ENCODE data around the gene DXO. TPM values are rescaled to one million over a fixed set of nuclear protein-coding genes. Genes with fewer than 3 reads are reported as not detected.

Gene DXO
- total and polyA plus RNA-seq, 2 of the 13 experiments (the other 11 are each of a cell fraction or from before 2014, with no cell fraction given), result 18.6 to 26.2 TPM

GRCh38 chr6:31922942-31923341 lies 49.0 kb downstream of the DXO start (continued):
- TF ChIP-seq ETV5 (CRISPR knock-in tag; IDR thresholded peaks at IDR 0.05; ENCODE audit: borderline replicate concordance) (no peak), ZNF136 (CRISPR knock-in tag; IDR thresholded peaks at IDR 0.05; ENCODE audit: low read depth) (no peak), AGO1 (IDR thresholded peaks at IDR 0.05; ENCODE audit: low read depth, low read length, poor library complexity, severe bottlenecking) (no peak), SP5 (CRISPR knock-in tag; IDR thresholded peaks at IDR 0.05; ENCODE audit: borderline replicate concordance, low read depth) (no peak), ZNF570 (CRISPR knock-in tag; IDR thresholded peaks at IDR 0.05; ENCODE audit: borderline replicate concordance) (no peak), EZH2 (conservative IDR thresholded peaks at IDR 0.05; ENCODE audit: low read depth, low read length) (no peak), ISL2 (CRISPR knock-in tag; IDR thresholded peaks at IDR 0.05) (no peak), KIAA2018 (CRISPR knock-in tag; IDR thresholded peaks at IDR 0.05; ENCODE audit: borderline replicate concordance) (no peak), SPEN (CRISPR knock-in tag; IDR thresholded peaks at IDR 0.05; ENCODE audit: low read depth) (0 out of 2 replicates have a peak, but pooled peaks have one; percentile 40), ZNF264 (CRISPR knock-in tag; IDR thresholded peaks at IDR 0.05) (no peak), ZNF691 (CRISPR knock-in tag; IDR thresholded peaks at IDR 0.05; ENCODE audit: borderline replicate concordance, low read depth) (no peak), THYN1 (CRISPR knock-in tag; IDR thresholded peaks at IDR 0.05; ENCODE audit: borderline replicate concordance, low read depth) (no peak), PBX3 (CRISPR knock-in tag; IDR thresholded peaks at IDR 0.05; ENCODE audit: borderline replicate concordance) (no peak), TARDBP (CRISPR knock-in tag; IDR thresholded peaks at IDR 0.05) (no peak), ZNF674 (CRISPR knock-in tag; IDR thresholded peaks at IDR 0.05; ENCODE audit: low read depth) (no peak), FOXJ3 (CRISPR knock-in tag; IDR thresholded peaks at IDR 0.05; ENCODE audit: borderline replicate concordance) (no peak), ZNF503 (CRISPR knock-in tag; IDR thresholded peaks at IDR 0.05) (no peak), STAG1 (CRISPR knock-in tag; IDR thresholded peaks at IDR 0.05) (peak; percentile 87), MAFF (IDR thresholded peaks at IDR 0.05; ENCODE audit: low read depth, low read length) (no peak)

All from HepG2 (cell line).